Activated CD4-positive, alpha-beta T cell treated with anti-CD3 and anti-CD28 coated beads, Interleukin-2, Interleukin-4, amounts not matched to agents 100 ng/mL and 50 ng/mL, durations not matched to agents 16 hours and 8 hours (primary cell): ENCODE measurements around the gene SELENON.
A peak's percentile ranks its signal among the peaks of the same experiment; 100 is the strongest.
"Not testable (repeated sequence)": the region's sequence is repeated elsewhere in the genome, so short reads cannot be mapped to it uniquely, and the experiment has no call there.

Experiments
- DNase-seq: peaks from one replicate; pipeline ENCODE4 v3.0.0-alpha.2; 2020; ENCODE audit warnings: low spot score

The SELENON gene

DNA sequence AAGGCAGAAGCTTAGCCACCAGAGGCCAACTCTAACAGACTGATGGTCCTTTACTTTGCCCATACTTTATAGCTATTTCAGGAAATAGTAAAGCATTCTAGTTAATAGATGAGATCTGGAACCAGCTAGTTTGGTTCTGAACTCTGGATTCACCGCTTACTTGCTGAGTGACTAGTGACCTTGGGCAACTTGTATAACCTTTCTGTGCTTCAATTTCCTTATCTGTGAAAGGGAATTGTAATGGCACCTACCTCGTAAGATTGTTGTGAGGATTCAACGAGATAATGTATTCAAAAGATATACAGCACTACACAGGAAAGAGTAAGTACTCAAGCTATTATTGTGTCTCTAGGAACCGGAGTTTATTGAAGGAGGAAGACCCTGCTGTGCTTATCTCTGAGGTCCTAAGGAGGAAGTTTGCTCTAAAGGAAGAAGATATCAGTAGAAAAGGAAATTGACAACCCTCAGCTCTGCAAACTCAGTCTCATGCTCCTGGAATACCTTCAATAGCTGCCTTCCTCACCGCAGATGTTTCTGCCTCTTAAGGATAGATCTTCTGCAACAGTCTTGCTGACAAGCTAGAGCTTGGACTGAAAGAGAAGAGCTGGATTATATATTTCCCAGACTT lies 31.7 kb downstream of the SELENON start:
- no peak for DNase-seq

DNA sequence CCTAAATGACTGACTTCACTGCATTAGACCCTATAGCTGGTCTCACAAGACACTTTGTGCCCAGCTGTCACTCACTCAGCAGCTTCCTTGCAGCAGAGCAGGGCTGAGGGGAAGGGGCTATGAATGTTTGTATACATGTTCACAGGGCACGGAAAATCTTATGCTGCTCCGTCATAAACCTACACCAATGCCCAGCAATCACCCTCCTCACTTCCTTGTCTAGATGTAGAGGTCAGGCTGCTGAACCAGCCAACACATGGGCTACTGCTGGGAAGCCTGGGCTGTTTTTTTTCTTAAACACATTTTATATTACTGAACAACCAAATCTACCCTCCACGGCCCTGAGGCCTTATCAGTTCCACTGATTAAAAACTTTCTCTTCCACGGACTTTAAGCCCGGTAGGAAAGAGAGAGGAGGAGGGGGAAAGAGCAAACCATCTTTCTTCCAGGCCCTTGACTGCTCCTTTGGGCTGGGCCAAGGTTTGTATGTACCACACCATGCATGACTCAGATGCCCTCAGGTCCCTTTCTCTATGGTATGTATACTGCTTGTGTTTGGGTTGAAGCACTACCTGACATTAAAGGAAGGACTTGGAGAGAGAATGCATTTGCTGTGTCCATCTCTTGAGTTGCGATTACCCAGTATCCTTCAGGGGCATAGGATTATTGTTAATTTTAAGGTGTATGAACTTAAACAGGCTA lies 32.5 kb downstream of the SELENON start:
- no peak for DNase-seq

DNA sequence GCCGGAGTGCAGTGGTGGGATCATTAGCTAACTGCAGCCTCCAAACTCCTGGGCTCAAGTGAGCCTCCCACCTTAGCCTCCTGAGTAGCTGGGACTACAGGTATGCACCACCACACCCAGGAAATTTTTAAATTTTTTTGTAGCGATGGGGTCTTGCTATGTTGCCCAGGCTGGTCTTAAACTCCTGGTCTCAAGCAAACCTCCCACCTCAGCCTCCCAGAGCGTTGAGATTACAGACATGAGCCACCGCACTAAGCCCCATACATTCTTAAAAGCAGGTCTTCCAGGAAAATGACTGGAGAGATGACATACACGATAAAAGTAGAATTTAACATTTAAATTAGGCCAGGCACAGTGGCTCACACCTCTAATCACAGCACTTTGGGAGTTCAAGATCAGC lies 33.2 kb downstream of the SELENON start:
- no peak for DNase-seq

DNA sequence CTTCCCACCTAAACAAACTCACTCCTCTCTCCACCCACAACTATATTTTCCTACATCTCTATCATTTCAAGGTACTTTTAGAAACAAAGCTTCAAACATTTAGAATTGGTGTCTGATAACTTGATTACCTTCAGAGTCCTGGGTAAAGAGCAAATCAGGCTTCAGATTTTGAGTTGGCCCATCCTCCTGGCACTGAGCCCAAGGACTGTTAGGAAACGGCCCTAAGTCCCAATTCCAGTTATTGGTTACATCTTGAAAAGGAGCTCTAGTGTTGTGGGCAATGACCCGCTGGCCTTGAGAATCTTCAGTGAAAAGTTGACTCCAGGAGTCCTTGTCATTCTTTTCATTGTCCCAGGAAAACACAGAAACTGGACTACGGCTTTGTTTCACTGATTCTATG lies 34.9 kb downstream of the SELENON start:
- DNase-seq = no peak

DNA sequence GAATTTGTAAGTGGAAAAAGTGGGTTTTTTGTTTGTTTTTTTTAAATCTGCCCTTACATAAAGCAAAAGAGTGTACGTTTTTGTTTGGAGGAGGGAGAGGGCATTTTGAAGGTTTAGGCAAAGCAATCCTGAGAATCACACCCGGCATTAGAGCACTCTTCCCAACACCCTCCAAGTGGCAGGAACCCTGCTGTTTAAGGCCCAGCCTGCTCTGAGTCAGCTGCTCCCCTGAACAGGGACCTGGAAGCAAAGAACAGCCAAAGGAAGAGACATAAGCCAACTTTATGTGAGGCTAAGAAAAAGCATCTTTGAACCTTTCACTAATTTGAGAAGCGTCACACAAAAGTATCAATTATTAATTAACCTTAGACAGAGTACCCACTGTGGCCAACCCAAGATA lies 36.7 kb downstream of the SELENON start:
- no peak for DNase-seq

DNA sequence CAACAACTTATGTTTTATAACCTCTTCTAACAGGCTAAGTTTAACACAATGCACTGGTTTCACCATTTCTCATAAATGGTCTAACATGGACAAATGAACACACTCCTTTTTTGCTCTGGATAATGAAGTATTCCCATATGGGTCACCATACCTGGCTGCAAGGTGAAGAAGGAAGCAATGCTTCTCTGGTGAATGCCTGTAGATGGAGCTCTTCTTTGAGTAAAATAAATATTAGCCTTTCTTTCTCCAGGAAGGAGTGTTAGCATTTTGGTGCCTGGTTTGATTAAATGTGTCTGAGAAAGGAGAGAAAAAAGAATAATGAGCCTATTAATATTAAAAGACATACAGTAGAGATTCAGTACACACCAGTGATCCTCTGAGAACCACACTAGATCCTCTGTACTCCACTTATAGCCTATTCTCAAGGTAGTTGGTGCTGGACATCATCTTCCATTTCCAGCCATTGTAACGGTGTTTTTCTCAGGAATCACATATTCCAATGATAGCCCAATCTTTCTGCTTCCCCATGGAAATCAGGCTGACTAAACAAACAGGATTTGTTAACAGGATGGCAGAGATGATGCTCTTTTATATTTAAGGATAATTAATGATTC lies 37.4 kb downstream of the SELENON start:
- no peak for DNase-seq

DNA sequence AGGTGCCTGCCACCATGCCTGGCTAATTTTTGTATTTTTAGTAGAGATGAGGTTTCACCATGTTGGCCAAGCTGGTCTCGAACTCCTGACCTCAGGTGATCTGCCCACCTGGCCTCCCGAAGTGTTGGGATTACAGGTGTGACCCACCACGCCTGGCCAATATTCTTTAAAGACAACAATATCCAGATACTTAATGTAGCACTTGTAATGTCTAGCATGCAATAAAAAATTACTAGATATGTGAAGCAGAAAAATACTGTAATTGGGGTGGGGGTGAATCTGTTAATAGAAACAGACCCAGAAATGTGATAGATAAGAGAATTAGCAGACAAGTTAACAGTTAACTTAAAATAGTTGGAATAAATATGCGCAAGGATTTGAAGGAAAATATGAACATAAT lies 39.8 kb downstream of the SELENON start:
- DNase-seq = not testable (repeated sequence)

DNA sequence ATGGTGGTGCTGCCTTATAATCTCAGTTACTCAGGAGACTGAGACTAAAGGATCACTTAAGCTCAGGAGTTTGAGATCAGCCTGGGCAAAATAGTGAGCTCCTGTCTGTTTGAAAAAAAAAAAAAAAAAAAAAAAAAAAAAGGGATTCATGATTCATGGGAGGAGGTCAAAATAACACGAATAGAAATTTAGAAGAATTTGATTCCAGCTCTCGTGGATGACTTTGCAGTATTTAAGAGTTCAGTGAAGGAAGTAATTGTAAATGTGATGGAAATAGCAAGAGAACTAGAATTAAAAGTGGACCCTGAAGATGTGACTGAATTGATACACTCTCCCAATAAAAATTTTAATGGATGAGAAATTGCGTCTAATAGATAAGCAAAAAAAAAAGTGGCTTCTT lies 43.5 kb downstream of the SELENON start:
- no peak for DNase-seq

DNA sequence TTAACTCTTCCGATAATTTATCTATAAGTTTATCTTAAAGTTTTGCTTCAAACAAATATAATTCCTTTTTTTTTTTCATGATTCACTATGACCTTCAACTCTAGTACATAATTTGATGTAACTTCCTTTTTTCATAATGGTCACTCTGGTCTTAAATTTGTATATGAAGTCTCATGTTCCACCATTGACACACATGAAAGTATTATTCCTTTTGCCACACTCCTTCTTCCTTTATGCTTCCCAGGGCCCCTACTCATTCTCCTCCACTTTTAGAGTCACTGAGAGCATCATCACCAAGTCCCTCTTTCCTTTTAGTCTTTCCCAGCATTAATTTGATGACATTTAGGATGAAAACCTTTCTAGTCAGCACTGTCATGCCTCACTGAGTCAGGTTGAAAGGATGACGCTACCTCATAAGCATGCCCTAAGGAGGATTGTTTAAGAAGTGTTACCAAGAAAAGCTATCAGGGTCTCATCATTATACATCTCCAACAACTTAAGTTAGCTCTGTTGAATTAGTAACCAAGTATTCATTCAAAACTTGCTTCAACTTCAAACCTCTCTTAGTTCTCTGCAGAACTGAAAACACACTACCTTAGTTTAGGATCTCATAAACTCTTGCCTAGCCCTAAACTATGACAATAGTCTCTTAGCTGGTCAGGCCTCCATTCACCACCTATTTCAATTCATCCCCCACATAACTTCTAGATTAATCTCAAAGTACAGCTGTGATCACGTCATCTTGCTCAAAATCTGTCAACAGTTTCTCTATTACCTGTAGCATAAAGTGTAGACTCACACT lies 44.7 kb downstream of the SELENON start:
- DNase-seq = no peak

DNA sequence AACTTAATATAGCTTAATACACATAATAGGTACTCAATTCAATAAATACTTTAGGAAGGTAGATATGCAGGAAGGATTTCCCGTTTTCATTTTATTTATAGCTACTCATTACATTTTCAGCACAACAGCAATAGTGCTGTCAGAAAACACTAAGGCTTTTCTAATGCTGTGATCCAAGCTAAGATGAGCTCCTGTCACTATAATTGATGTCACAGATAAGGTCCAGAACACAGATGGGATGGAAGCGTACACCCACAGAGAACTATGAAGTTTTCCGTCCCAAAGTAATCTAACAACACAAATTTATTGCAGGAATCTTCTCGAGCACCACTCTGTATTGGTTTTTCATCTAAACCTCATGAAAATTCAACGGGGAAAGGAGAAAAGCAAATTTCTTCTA lies 45.7 kb downstream of the SELENON start:
- DNase-seq = no peak

DNA sequence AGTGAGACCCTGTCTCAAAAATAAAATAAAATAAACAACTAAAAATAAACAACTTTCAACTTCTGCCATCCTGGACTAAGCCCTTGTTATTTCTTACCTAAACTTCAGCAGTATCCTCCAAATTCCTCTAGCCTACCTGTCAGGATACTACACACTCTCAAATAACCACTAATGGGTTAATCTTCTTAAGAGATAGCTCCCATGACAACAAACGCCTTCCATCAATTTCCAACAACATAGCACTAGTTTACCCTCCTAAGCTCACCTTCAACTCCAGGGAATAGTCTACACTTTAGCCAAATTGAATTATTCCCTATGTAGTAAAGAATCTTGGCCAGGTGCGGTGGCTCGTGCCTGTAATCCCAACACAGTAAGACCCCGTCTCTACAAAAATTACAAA lies 47.9 kb downstream of the SELENON start:
- DNase-seq = no peak

DNA sequence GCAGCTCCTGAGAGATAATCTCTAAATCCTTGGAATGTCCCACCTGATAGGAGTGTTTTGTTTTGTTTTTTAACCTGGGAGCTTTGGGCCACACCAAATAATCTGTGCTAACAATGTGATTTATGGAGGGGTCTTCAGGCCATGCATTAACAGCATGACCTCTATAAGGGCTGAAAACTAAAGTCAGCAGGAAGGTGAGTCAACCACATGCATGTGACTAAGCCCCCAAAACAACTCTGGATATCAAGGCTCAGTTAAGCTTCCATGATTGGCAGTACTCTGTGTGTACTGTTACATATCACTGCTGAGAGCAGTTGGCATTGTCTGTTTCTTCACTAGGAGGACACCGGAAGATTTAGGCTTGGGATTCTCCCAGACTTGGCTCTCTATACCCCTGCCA lies 48.5 kb downstream of the SELENON start:
- no peak for DNase-seq

DNA sequence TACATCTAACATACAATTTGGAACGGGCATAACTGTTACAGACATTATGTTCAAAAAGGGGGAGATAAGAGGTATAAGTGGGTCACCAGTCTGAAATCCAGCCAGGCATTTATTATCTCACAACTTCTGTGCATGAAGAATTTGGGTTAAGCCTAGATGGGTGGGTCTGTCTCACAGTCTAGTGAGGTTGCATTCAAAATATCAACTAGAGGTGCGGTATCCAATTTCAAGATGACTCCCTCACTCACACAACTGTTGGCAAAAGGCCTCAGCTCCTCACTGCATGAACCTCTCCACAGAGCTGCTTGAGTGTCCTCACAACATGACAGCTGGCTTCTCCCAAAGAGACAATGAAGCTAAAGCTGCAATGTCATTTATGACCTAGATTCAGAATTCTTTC lies 54.6 kb downstream of the SELENON start:
- DNase-seq = no peak

DNA sequence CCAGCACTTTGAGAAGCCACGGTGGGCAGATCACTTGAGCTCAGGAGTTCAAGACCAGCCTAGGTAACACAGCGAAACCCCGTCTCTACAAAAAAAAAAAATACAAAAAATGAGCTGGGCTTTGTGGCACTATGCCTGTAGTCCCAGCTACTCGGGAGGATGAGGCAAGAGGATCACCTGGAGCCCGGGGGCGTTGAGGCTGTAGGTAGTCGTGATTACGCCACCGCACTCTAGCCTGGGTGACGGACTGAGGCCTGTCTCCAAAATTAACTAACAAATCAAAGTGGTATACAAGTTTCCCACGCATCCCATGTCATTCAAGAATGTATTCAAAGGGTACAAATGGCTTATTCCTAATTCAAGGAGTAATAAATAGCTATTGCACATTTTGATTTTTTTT lies 56.9 kb downstream of the SELENON start:
- no peak for DNase-seq

DNA sequence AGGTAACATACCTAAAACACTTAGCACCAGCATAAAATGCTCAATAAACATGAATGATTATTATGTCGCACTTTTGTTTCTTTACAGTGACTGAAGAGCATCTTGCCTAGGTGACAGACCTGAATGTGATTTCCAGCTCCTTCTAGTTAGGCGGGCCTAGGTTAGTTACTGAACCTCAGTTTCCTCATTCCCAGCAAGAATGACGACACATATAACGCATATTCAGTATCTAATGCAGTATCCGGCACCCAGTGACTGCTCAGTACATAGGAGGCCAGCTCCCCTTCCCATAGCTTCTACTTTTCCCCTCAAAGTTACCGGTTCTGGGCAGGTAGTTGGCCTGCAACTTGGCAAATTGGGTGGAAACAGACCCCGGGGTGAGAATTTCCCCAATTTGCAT lies 58.5 kb downstream of the SELENON start:
- DNase-seq = no peak

DNA sequence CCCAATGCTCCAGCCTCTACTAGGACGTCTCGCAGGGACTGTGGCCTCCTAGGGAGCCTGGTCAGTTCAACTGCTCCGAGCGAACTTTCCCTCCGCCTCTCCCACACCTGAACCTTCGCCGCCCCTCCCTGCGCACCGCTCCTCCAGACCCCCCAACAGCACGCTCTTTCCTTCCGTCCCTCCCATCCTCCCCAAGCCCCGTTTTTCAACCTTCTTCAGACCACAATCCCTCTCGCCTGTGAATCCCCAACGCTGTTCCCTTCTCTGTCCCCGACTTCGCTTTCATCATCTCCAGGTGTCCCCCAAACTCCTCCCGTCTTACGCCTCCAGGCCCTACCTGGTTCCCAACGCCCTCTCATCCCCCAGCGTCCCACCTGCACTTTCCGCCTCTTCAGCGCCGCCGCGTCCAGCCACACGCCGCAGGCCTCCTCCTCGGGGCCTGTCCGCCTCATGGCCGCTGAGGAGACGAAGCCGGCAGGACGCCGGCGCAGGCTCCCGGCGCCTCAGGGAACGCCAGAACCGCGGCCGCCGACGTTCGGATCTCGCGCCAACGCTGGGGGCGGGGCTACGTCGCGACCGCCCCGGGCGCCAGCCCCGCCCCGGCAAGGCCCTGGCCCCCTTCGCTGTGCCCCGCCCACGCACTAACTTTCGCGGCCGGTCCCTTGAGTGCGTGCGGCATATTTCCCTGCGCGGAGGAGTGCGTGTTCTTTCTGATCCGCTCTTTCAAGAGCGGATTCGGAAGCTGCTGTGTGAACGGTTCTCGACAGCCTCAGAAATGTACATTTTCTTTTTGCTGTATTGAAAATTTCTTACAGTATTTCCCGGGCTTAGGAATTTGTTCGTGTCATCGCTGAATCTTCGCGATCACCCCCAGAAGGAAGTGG lies 59.2 kb downstream of the SELENON start, which contains the start of gene AUNIP:
AUNIP (minus strand) TSS at position 552 of the 884 bp plus-strand sequence; CDS start at position 452, 100 bp downstream.
- peak; percentile 89 for DNase-seq

DNA sequence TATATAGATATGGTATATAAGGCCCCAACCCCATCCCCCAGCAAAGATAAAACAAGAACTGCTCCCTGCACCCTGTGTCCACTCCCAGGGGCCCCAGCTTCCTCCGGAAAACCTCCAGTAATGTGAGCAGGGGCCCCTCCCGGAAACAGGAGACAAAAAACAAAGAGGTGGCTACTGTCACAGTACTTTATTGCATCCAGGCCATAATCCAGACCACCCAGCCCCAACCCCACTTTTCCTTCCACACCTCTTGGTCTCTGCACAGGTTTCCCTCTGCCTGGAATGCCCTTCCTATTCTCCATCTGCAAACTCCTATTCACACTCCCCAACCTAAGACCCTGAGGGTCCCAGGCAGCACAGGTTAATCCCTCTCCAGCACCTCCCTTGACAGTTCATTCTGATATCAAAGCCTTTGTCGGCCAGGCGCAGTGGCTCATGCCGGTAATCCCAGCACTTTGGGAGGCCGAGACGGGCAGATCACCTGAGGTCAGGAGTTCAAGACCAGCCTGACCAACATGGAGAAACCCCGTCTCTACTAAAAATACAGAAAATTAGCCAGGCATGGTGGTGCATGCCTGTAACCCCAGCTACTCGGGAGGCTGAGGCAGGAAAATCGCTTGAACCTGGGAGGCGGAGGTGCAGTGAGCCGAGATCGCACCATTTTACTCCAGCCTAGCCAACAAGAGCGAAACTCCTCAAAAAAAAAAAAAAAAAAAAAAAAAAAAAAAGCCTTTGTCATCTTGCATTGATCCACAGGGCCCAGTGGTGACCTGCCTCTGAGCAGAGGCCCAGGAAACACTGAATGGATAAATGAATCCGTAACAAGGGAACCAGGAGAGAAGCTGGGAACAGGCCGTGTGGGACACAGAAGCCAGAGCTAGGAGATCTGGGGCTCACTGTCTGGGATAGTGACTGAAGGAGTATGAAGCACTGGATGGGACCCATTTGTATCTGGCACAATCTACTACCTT lies 61.6 kb downstream of the SELENON start:
- no peak for DNase-seq

DNA sequence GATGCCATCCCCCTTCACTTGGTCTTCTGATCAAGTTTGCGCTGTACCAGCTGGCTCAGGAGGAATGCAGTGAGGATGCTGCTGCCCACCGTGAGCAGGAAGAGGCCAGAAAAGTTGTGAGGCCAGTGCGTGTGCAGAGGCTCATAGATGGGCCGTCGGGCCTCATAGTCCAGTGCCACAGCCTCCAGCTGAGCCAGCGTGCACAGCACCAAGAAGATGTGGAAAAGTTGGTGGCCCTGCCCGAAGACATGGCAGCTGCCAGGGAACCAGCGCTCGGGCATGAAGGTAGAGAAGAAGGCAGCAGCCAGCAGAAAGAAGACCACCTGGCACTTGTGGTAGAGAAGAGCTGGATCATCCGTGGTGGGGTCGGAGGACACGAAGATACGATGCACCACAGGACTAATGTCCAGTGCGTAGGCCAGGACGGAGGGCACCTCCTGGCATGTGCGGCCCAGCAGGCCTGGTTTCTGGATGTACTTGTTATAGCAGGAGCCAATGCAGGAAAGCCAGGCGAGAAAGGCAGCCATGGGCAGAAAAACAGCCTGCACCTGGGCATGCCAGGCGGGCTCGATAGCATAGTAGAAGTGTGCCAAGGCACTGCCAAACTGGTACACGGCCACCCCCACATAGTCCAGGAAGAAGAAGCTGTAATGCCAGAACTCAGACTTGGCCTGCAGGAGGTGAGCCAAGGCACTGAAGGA lies 62.9 kb downstream of the SELENON start:
- DNase-seq = no peak

DNA sequence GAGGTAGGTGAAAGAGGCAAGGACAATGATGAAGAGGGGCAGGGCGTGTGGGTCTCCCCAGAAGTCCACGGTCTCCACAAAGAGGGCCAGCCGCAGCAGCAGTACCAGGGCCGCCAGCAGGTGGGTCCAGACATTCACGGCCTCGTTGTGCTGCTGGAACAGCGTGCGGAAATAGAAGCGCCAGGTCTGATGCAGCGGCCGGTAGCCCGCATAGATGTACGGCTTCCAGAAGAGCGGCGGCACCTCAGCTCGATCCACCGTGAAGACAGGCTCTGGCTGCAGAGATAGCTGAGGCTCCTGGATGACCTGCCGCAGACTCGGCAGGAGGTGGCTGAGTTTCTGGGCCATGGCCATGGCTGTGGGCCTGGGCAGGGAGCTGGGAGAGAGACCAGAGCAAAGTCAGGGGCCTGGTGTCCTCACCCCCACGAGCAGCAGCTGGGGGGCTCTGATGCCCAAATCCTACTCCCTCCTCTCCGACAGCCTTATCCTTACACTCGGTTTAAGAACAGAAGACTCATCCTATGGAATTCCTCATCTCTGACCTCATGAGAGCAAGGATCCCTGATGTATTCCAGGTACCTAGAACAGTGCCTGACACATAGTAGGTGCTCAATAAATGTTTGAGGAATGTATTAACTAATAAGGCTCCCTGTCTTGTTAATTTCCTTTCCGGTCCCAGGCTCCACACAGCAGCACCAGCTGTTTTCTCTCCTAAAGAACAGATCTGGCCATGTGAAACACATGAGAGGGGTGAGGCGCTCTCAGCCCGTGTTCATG lies 63.7 kb downstream of the SELENON start:
- no peak for DNase-seq
